HEK293 (cell line): ENCODE data around the gene SSU72.
"Not testable (repeated sequence)": the region's sequence is repeated elsewhere in the genome, so short reads cannot be mapped to it uniquely, and the experiment has no call there.

Experiments used
- CTCF ChIA-PET: fragments of 350-600 bp; formaldehyde crosslinking; extraction: SDS; loops from one replicate; lab custom pipeline; 2021; ENCODE audit warnings: antibody characterized with exemption; lab: Yijun Ruan, JAX
- POLR2A ChIA-PET: fragments of 300-600 bp; formaldehyde crosslinking; extraction: SDS; loops from one replicate; lab custom pipeline; 2020; ENCODE audit warnings: antibody characterized with exemption, inconsistent platforms; lab: Yijun Ruan, JAX
- H3K27ac ChIP-seq: fragments of 200-500 bp; sonication (Bioruptor generic); 2 replicates; pipeline ENCODE4 v1.5.1; 2014; ENCODE audit warnings: low read depth, low read length, control low read depth, inconsistent platforms; ENCODE audit errors: extremely low read depth
- H3K36me3 ChIP-seq, 2 experiments: fragments of 200-500 bp in 1 of 2; sonication (Bioruptor generic) in 1 of 2; 1 replicate in 1 of 2; 2 replicates in 1 of 2; pipeline ENCODE4 v1.5.1; 2014 to 2017; ENCODE audit warnings: inconsistent platforms in 2 of 2, low read length in 2 of 2; ENCODE audit not compliant: control insufficient read depth in 2 of 2, insufficient read depth in 1 of 2
- H3K4me1 ChIP-seq: fragments of 200-500 bp; sonication (Bioruptor generic); 2 replicates; pipeline ENCODE4 v1.5.1; 2014; ENCODE audit warnings: mild to moderate bottlenecking, low read length, inconsistent platforms; ENCODE audit not compliant: control insufficient read depth, insufficient read depth
- H3K4me3 ChIP-seq: 2 replicates; pipeline ENCODE4 v1.5.1; 2011; ENCODE audit warnings: low read depth, mild to moderate bottlenecking, control low read depth, low read length, moderate library complexity
- H3K9me3 ChIP-seq: fragments of 200-500 bp; sonication (Bioruptor generic); 2 replicates; pipeline ENCODE4 v1.5.1; 2014; ENCODE audit warnings: low read depth, low read length, inconsistent platforms; ENCODE audit not compliant: control insufficient read depth, insufficient read depth
- HIC1 ChIP-seq: fragments of 450-650 bp; formaldehyde crosslinking; IDR thresholded peaks from 2 replicates; pipeline ENCODE4 v1.5.1; 2016; ENCODE audit warnings: missing biosample characterization, missing genetic modification characterization
- PRDM10 ChIP-seq: fragments of 450-650 bp; formaldehyde crosslinking; IDR thresholded peaks from 2 replicates; pipeline ENCODE4 v1.5.1; 2016; ENCODE audit warnings: missing biosample characterization, missing genetic modification characterization
- ZBTB8A ChIP-seq: fragments of 450-650 bp; formaldehyde crosslinking; IDR thresholded peaks from 2 replicates; pipeline ENCODE4 v1.5.1; 2016; ENCODE audit warnings: missing biosample characterization, missing genetic modification characterization
- ZNF155 ChIP-seq: fragments of 450-650 bp; formaldehyde crosslinking; IDR thresholded peaks from 2 replicates; pipeline ENCODE4 v1.5.1; 2016; ENCODE audit warnings: missing biosample characterization, missing genetic modification characterization
- ZNF362 ChIP-seq: fragments of 450-650 bp; formaldehyde crosslinking; IDR thresholded peaks from 2 replicates; pipeline ENCODE4 v1.5.1; 2016; ENCODE audit warnings: missing biosample characterization, missing genetic modification characterization
- ZNF529 ChIP-seq: fragments of 450-650 bp; formaldehyde crosslinking; IDR thresholded peaks from 2 replicates; pipeline ENCODE4 v1.5.1; 2017; ENCODE audit warnings: missing genetic modification characterization, missing biosample characterization; ENCODE audit not compliant: insufficient replicate concordance
- ZNF639 ChIP-seq: fragments of 450-650 bp; formaldehyde crosslinking; IDR thresholded peaks from 2 replicates; pipeline ENCODE4 v1.5.1; 2016; ENCODE audit warnings: missing biosample characterization, missing genetic modification characterization

SSU72 gene

GRCh38 chr1:1523226-1523625 is 51.4 kb downstream of the SSU72 start:
- H3K4me1 ChIP-seq, POLR2A ChIA-PET, H3K27ac ChIP-seq, H3K4me3 ChIP-seq, H3K9me3 ChIP-seq, CTCF ChIA-PET: not testable (repeated sequence)
- H3K36me3 ChIP-seq = peaks cover 18 to 77% of the 10 kb centered on the region in 2 experiments; a peak in 2 of 3 replicates

GRCh38 chr1:1522536-1522935 is 52.1 kb downstream of the SSU72 start:
- H3K4me3 ChIP-seq, CTCF ChIA-PET, POLR2A ChIA-PET, H3K9me3 ChIP-seq, H3K27ac ChIP-seq, H3K4me1 ChIP-seq: not testable (repeated sequence)
- peaks cover 22 to 78% of the 10 kb centered on the region in 2 experiments; a peak in 2 of 3 replicates for H3K36me3 ChIP-seq

- H3K9me3 ChIP-seq = no peaks in the 10 kb centered on the region
- H3K27ac ChIP-seq = no peak overlapping the region
- H3K4me3 ChIP-seq = no peak overlapping the region
- TF ChIP-seq ZNF155 (tag by site-specific recombination) (no peak), ZNF529 (tag by site-specific recombination) (no peak), ZNF362 (tag by site-specific recombination) (0 out of 2 replicates have a peak, but pooled peaks have one; percentile 4), PRDM10 (tag by site-specific recombination) (no peak), ZNF639 (tag by site-specific recombination) (no peak)
- H3K36me3 ChIP-seq = peaks cover 28 to 76% of the 10 kb centered on the region in 2 experiments; a peak in 2 of 3 replicates
- H3K4me1 ChIP-seq = no peaks in the 10 kb centered on the region
- ChIA-PET POLR2A (interaction anchor here (1.6 kb wide), 1 partner anchor 20 kb away, joined by 4 read pairs; no protein-coding TSS in a partner anchor), CTCF (no interaction called here)
Measured at GRCh38 chr1:1521331-1521730, 53.3 kb downstream of the SSU72 start.

GRCh38 chr1:1519805-1520505 is 54.7 kb downstream of the SSU72 start:
- peaks cover 22 to 76% of the 10 kb centered on the region in 2 experiments; a peak in 2 of 3 replicates for H3K36me3 ChIP-seq
- H3K4me3 ChIP-seq, H3K27ac ChIP-seq, CTCF ChIA-PET, H3K9me3 ChIP-seq, H3K4me1 ChIP-seq: not testable (repeated sequence)
- POLR2A ChIA-PET = interaction anchor here (1.6 kb wide), 1 partner anchor 21 kb away, joined by 4 read pairs; no protein-coding TSS in a partner anchor

GRCh38 chr1:1518621-1519007 is 56.0 kb downstream of the SSU72 start:
- CTCF ChIA-PET, H3K27ac ChIP-seq, H3K9me3 ChIP-seq: not testable (repeated sequence)
- peaks cover 22 to 75% of the 10 kb centered on the region in 2 experiments; a peak in 2 of 3 replicates for H3K36me3 ChIP-seq
- TF ChIP-seq HIC1 (tag by site-specific recombination) = peak; percentile 63
- TF ChIP-seq ZBTB8A (tag by site-specific recombination) = peak; percentile 58
- TF ChIP-seq, all 188 proteins: peak for 2; not testable (repeated sequence) for 186
- POLR2A ChIA-PET, H3K4me1 ChIP-seq, H3K4me3 ChIP-seq: not testable (repeated sequence)
